H1 (cell line): ENCODE results near the gene RBM42.

Experiments
- ASH2L ChIP-seq: fragments of 200-600, 300-600 bp; sonication (generic); IDR thresholded peaks from one replicate; pipeline ENCODE4 v1.7.1; 2017; ENCODE audit warnings: low read length
- PHF8 ChIP-seq: fragments of 200-600 bp; sonication (generic); conservative IDR thresholded peaks from 2 replicates; pipeline ENCODE4 v1.7.1; 2012; ENCODE audit warnings: low read depth, mild to moderate bottlenecking, inconsistent platforms, low read length, moderate library complexity
- POLR2A ChIP-seq, 2 experiments: IDR thresholded peaks; 1 replicate in 1 of 2; 2 replicates in 1 of 2; pipeline ENCODE4 v1.6.1; 2011; ENCODE audit warnings: low read depth in 2 of 2, low read length in 2 of 2, mild to moderate bottlenecking in 2 of 2; ENCODE audit errors: control extremely low read depth in 1 of 2
- TAF1 ChIP-seq: IDR thresholded peaks from 2 replicates; pipeline ENCODE4 v1.6.1; 2011; ENCODE audit warnings: mild to moderate bottlenecking, low read depth, low read length
- ZNF274 ChIP-seq: IDR thresholded peaks from 2 replicates; pipeline ENCODE4 v1.7.0; 2012; ENCODE audit warnings: low read length, borderline replicate concordance; ENCODE audit errors: extremely low read depth
- TF ChIP-seq, protein P1 (sequence below), 3 experiments: IDR thresholded peaks; 1 replicate in 2 of 3; 2 replicates in 1 of 3; pipeline versions ENCODE4 v1.5.1 to v1.6.1; 2011; ENCODE audit warnings: low read length in 3 of 3, mild to moderate bottlenecking in 3 of 3, inconsistent platforms in 2 of 3, low read depth in 1 of 3, moderate library complexity in 1 of 3; ENCODE audit not compliant: insufficient read depth in 1 of 3; ENCODE audit errors: control extremely low read depth in 1 of 3

DNA sequence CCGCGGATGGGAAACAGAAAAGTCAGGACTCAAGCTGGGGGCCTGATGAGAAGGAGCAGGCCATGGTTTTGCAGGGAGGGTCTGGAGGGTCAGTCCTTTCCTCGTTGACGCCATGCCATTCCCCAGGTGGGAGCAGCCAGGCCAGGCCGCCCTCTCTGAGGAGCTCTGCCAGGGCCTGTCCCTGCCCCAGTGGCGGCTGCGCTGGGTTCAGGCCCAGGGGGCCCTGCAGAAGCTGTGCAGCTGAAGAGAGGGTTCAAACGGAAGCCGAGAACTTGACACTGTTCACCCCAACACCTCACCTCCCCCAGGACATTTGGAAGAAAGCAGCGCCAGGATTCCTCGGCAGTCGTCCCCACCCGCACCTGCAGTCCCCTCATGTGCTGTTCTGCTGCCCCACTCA is 6.1 kb upstream of the RBM42 start:
- no peak for TF ChIP-seq ZNF274
- no peak for TF ChIP-seq POLR2A (IDR thresholded peaks at IDR 0.05; ENCODE audit: control extremely low read depth in 1 of 2, low read depth in 2 of 2, low read length in 2 of 2)
- TF ChIP-seq, protein P1, sequence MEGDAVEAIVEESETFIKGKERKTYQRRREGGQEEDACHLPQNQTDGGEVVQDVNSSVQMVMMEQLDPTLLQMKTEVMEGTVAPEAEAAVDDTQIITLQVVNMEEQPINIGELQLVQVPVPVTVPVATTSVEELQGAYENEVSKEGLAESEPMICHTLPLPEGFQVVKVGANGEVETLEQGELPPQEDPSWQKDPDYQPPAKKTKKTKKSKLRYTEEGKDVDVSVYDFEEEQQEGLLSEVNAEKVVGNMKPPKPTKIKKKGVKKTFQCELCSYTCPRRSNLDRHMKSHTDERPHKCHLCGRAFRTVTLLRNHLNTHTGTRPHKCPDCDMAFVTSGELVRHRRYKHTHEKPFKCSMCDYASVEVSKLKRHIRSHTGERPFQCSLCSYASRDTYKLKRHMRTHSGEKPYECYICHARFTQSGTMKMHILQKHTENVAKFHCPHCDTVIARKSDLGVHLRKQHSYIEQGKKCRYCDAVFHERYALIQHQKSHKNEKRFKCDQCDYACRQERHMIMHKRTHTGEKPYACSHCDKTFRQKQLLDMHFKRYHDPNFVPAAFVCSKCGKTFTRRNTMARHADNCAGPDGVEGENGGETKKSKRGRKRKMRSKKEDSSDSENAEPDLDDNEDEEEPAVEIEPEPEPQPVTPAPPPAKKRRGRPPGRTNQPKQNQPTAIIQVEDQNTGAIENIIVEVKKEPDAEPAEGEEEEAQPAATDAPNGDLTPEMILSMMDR (IDR thresholded peaks at IDR 0.05; ENCODE audit: control extremely low read depth in 1 of 3, insufficient read depth in 1 of 3, low read depth in 1 of 3, low read length in 3 of 3) = no peak
- TF ChIP-seq PHF8 = no peak
- TF ChIP-seq ASH2L = no peak
- no peak for TF ChIP-seq TAF1
